Measurements from ENCODE around the gene CRACR2B.

Gene CRACR2B

GRCh38 chr11:849951-850774 lies 22.4 kb downstream of the CRACR2B start:
- TF ChIP-seq GATA3 (IDR thresholded peaks at IDR 0.05; ENCODE audit: low read depth, low read length) (no peak), GATA2 (IDR thresholded peaks at IDR 0.05; ENCODE audit: low read depth, low read length) (no peak)

- TF ChIP-seq GATA2 (IDR thresholded peaks at IDR 0.05; ENCODE audit: low read depth, low read length) (no peak), GATA3 (IDR thresholded peaks at IDR 0.05; ENCODE audit: low read depth, low read length) (no peak)
Measured at GRCh38 chr11:850775-851763, 23.4 kb downstream of the CRACR2B start.

GRCh38 chr11:852762-853161 lies 25.0 kb downstream of the CRACR2B start:
- TF ChIP-seq GATA2 (IDR thresholded peaks at IDR 0.05; ENCODE audit: low read depth, low read length): no peak
- TF ChIP-seq GATA3 (IDR thresholded peaks at IDR 0.05; ENCODE audit: low read depth, low read length): no peak

- no peak for TF ChIP-seq GATA3 (IDR thresholded peaks at IDR 0.05; ENCODE audit: low read depth, low read length)
- TF ChIP-seq GATA2 (IDR thresholded peaks at IDR 0.05; ENCODE audit: low read depth, low read length): no peak
Measured at GRCh38 chr11:853682-854448, 26.1 kb downstream of the CRACR2B start.

- TF ChIP-seq GATA2 (IDR thresholded peaks at IDR 0.05; ENCODE audit: low read depth, low read length) (no peak), GATA3 (IDR thresholded peaks at IDR 0.05; ENCODE audit: low read depth, low read length) (no peak)
Measured at GRCh38 chr11:854601-855329, 27.0 kb downstream of the CRACR2B start.

GRCh38 chr11:855330-855674 lies 27.6 kb downstream of the CRACR2B start:
- TF ChIP-seq GATA3 (IDR thresholded peaks at IDR 0.05; ENCODE audit: low read depth, low read length) (no peak), GATA2 (IDR thresholded peaks at IDR 0.05; ENCODE audit: low read depth, low read length) (no peak)

- TF ChIP-seq GATA2 (IDR thresholded peaks at IDR 0.05; ENCODE audit: low read depth, low read length) (no peak), GATA3 (IDR thresholded peaks at IDR 0.05; ENCODE audit: low read depth, low read length) (no peak)
Measured at GRCh38 chr11:855796-856195, 28.1 kb downstream of the CRACR2B start.

GRCh38 chr11:856397-856796 lies 28.7 kb downstream of the CRACR2B start:
- TF ChIP-seq GATA3 (IDR thresholded peaks at IDR 0.05; ENCODE audit: low read depth, low read length): no peak
- TF ChIP-seq GATA2 (IDR thresholded peaks at IDR 0.05; ENCODE audit: low read depth, low read length): no peak

- TF ChIP-seq GATA3 (IDR thresholded peaks at IDR 0.05; ENCODE audit: low read depth, low read length): no peak
- TF ChIP-seq GATA2 (IDR thresholded peaks at IDR 0.05; ENCODE audit: low read depth, low read length): no peak
Measured at GRCh38 chr11:858053-858761, 30.5 kb downstream of the CRACR2B start.

GRCh38 chr11:858762-859339 lies 31.1 kb downstream of the CRACR2B start:
- TF ChIP-seq GATA3 (IDR thresholded peaks at IDR 0.05; ENCODE audit: low read depth, low read length): no peak
- no peak for TF ChIP-seq GATA2 (IDR thresholded peaks at IDR 0.05; ENCODE audit: low read depth, low read length)

- TF ChIP-seq GATA2 (IDR thresholded peaks at IDR 0.05; ENCODE audit: low read depth, low read length) (no peak), GATA3 (IDR thresholded peaks at IDR 0.05; ENCODE audit: low read depth, low read length) (no peak)
Measured at GRCh38 chr11:859394-860131, 31.8 kb downstream of the CRACR2B start.
